Endothelial cell (in vitro differentiated cells): Measurements from ENCODE around the gene CRYBB1. TPM values are rescaled to one million over a fixed set of nuclear protein-coding genes. Genes with fewer than 3 reads are reported as not detected.

ENCODE experiments used
- DNase-seq: peaks from one replicate; pipeline ENCODE4 v3.0.0; 2021; ENCODE audit warnings: low spot score
- H3K27ac Mint-ChIP-seq: one replicate; pipeline ENCODE4 v1.8.0; 2021; ENCODE audit warnings: mixed read lengths, inconsistent platforms; ENCODE audit not compliant: unreplicated experiment
- H3K27me3 Mint-ChIP-seq: one replicate; pipeline ENCODE4 v1.8.0; 2021; ENCODE audit warnings: mild to moderate bottlenecking, moderate library complexity, mixed read lengths, inconsistent platforms; ENCODE audit not compliant: unreplicated experiment
- H3K36me3 Mint-ChIP-seq: one replicate; pipeline ENCODE4 v1.8.0; 2021; ENCODE audit warnings: mild to moderate bottlenecking, low read depth, mixed read lengths, inconsistent platforms; ENCODE audit not compliant: unreplicated experiment
- H3K4me1 Mint-ChIP-seq: one replicate; pipeline ENCODE4 v1.8.0; 2021; ENCODE audit warnings: mild to moderate bottlenecking, mixed read lengths, inconsistent platforms; ENCODE audit not compliant: unreplicated experiment
- H3K4me3 Mint-ChIP-seq: one replicate; pipeline ENCODE4 v1.8.0; 2021; ENCODE audit warnings: mild to moderate bottlenecking, mixed read lengths, inconsistent platforms; ENCODE audit not compliant: unreplicated experiment
- H3K9me3 Mint-ChIP-seq: one replicate; pipeline ENCODE4 v1.8.0; 2021; ENCODE audit warnings: mixed read lengths, inconsistent platforms; ENCODE audit not compliant: unreplicated experiment
- total RNA-seq: library from RNA; stranded (reverse); fragmentation: NEBNext Ultra II Directional; extraction: Animal tissue kit (Norgen Biotek cat#: 25700); gene quantifications from one replicate; pipeline ENCODE4 v1.2.1, GENCODE V29; 2021; ENCODE audit not compliant: unreplicated experiment
- TF ChIP-seq, protein P1 (sequence below): fragments of 200-600 bp; sonication (generic); IDR thresholded peaks from one replicate; pipeline ENCODE4 v1.5.0; 2021; ENCODE audit warnings: antibody characterized with exemption; ENCODE audit not compliant: unreplicated experiment

The CRYBB1 gene
- total RNA-seq, 1 donor from 2014 or later: 9.5 TPM

DNA sequence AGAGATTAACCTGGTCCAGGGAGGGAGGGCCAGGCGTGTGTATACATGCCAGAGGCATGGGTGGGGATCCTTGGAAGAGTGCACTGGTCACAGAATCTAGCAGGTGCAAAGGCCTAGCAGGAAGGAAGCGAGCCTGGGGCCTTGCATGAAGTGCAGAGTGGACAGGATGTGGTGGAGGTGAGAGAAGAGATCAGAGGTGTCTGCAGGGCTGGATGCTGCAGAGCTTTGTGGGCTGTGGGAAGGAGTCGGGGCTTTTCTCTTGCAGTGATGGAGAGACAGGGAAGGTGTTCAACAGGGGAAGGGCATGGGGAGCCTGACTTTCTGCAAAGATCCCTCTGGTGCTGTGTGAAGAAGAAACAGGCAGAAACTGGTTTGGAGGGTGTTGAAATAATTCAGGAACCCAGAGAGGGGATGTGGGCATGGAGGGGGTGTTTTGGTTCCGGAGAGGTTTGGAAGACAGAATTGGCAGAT, 25.4 kb downstream of the CRYBB1 start:
- Mint-ChIP-seq H3K4me1 (peaks cover 26% of the 10 kb centered on the region), H3K27ac (no peak overlapping the region), H3K4me3 (no peak overlapping the region), H3K36me3 (no peaks in the 10 kb centered on the region), H3K27me3 (no peaks in the 10 kb centered on the region), H3K9me3 (no peaks in the 10 kb centered on the region)
- TF ChIP-seq, protein P1, sequence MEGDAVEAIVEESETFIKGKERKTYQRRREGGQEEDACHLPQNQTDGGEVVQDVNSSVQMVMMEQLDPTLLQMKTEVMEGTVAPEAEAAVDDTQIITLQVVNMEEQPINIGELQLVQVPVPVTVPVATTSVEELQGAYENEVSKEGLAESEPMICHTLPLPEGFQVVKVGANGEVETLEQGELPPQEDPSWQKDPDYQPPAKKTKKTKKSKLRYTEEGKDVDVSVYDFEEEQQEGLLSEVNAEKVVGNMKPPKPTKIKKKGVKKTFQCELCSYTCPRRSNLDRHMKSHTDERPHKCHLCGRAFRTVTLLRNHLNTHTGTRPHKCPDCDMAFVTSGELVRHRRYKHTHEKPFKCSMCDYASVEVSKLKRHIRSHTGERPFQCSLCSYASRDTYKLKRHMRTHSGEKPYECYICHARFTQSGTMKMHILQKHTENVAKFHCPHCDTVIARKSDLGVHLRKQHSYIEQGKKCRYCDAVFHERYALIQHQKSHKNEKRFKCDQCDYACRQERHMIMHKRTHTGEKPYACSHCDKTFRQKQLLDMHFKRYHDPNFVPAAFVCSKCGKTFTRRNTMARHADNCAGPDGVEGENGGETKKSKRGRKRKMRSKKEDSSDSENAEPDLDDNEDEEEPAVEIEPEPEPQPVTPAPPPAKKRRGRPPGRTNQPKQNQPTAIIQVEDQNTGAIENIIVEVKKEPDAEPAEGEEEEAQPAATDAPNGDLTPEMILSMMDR: no peak
- DNase-seq: no peak

DNA sequence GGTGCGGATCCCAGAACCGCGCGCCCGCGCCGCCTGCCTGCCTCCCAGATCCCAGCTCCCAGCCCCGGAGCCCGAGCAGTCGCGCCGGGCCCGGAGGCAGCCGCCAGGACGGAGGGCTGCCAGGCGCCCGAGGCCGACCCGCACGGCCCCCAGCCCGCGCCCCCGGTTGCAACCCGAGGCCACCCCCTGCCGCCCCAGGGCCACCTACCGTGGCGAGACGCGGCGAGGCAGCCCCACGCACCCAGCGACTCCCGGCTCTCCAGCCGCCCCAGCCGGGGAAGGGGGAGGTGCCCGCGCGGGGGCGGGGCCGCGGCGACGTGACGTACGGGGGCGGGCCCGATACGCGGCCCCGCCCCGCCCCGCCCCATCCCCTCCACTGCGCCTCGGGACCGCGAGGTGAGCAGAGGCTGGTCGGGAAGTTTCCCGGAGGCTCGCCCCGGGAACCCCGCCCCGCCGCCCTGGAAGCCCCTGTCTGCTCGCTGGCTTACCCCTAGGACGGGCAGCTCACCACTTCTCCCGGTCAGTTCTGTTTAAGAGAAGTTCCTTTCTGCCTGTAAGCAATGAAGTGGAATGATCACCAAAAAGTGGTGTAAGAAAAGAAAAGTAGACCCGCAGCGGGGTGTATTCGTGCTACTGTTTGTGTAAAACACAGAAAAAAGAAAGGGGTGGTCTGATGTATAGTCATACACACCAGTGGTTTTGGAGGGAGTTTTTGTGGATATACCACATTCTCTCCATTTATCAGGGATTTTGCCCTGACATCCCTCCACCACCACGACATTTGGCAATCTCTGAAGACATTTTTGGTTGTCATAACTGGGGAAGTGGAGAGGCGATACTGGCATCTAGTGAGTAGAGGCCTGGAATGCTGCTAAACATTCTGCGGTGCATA, 27.7 kb downstream of the CRYBB1 start, which contains the start of gene TPST2:
TPST2 (minus strand) TSS at position 288 of the 892 bp plus-strand sequence. CDS start 48,502 bp downstream, outside the sequence.
- H3K9me3 Mint-ChIP-seq: no peaks in the 10 kb centered on the region
- TF ChIP-seq, protein P1: no peak
- H3K4me3 Mint-ChIP-seq: peak within 1 kb of the TSS; percentile 95
- DNase-seq: peak; percentile 76
- H3K27me3 Mint-ChIP-seq: no peaks in the 10 kb centered on the region
- H3K4me1 Mint-ChIP-seq: peaks cover 37% of the 10 kb centered on the region
- peak within 1 kb of the TSS; percentile 58 for H3K27ac Mint-ChIP-seq
- no peaks in the 10 kb centered on the region for H3K36me3 Mint-ChIP-seq

DNA sequence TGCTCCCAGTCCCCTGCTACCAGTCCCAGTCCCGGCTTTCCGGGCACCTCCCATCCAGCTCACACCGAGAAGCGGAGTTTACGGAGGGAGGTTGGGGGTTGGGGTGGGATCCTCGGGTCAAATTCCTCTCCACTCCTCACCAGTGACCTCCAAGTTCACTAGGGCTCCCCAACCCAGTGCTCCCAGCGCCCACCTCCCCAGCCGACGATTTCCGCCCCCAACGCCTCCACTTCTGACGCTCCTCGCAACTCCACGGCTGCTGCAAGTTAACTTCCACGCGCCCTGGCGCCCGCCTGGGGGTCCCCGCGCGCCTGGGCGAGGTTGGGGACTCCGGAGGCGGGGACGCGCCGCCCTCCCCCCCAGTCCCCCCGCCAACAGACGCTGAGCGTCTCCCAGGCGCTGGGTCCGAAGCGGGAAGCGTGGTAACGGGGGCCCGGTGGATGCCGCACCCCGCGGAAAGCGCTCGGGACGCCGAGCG, 28.4 kb downstream of the CRYBB1 start:
- H3K36me3 Mint-ChIP-seq: peaks cover under 1% of the 10 kb centered on the region
- no peak overlapping the region for H3K27ac Mint-ChIP-seq
- peak; percentile 38 for DNase-seq
- no peaks in the 10 kb centered on the region for H3K27me3 Mint-ChIP-seq
- peak overlapping the region; percentile 95 for H3K4me3 Mint-ChIP-seq
- H3K9me3 Mint-ChIP-seq: no peaks in the 10 kb centered on the region
- TF ChIP-seq, protein P1: no peak
- H3K4me1 Mint-ChIP-seq: peaks cover 41% of the 10 kb centered on the region

DNA sequence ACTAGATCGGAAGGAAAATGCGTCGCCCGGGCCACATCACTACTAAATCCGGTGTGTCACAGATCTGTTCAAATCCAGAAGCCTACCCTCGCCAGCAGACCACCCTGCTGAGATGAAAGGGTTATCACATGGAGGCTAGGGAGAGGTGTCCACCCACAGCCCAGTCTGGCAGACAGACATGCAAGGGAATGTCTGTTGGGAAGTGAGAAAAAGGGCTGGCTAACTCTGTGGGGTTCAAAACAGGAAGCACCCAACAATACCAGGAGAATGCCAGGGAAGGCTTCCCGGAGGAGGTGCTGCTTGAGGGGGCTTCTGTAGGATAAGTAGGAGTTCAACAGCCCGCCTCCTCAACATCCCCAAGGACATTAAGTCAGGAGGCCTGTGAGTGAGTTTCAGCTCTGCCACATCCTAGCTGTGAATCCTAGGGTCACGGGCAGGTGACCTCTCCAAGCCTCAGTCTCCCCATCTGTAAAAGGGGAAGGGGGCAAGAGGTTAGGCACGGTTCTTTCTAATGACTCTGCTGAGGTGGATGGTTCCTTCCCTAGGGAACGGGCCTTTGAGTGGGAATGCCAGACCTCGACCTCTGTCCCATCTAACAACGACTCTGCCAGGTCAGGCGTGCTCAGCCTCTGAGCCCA, 29.0 kb downstream of the CRYBB1 start:
- peak overlapping the region; percentile 95 for H3K4me3 Mint-ChIP-seq
- peak overlapping the region; percentile 37 for H3K27ac Mint-ChIP-seq

More for the DNA sequence above, 29.0 kb downstream of the CRYBB1 start:
- Mint-ChIP-seq H3K36me3 (peaks cover 6% of the 10 kb centered on the region), H3K27me3 (peaks cover 1% of the 10 kb centered on the region), H3K4me1 (peaks cover 43% of the 10 kb centered on the region), H3K9me3 (no peaks in the 10 kb centered on the region)
- no peak for DNase-seq
- TF ChIP-seq, protein P1: no peak
